NCI-H2107 (cell line): ENCODE results near the gene LOX.

Experiments
- DNase-seq: peaks from one replicate; lab custom pipeline; 2025; lab: John Stamatoyannopoulos, UW

LOX gene

DNA sequence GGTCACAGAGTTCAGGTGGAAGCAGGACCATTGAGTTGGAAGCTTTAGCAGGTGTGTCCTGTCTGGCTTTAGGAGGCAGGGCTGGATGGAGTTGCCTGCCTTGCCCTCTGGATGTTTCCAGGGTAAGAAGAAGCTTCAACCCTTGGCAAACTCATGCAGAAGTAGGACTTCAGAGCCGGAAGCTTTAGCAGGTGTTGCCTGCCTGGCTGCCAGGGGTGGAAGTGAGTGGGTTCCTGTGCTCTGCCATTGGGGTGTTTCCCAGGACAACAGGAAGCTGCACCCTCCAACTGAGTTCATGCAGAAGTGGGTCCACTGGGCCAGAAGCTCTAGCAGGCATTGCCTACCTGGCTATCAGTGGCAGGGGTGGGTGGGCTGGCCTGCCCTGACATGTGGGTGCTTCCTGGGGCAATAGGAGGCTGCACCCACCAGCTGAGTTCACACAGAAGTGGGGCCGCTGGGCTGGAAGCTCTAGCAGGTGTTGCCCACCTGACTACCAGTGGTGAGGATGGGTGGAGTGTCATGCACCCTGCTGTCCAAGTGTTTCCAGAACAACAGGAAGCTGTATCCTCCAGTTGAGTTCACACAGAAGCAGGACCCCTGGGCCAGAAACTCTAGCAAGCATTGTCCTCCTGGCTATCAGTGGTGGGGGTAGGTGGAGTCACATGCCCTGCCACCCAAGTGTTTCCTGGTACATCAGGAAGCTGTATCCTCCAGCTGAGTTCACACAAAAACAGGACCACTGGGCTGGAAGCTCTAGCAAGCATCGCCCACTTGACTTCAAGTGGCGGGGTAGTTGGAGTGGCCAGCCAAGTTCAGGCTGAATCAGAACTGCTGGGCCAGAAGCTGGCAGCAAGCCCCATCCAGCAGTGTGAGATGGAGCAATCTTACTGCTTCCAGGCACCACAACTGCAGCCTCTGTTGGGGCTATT, 24.6 kb downstream of the LOX start:
- no peak for DNase-seq

DNA sequence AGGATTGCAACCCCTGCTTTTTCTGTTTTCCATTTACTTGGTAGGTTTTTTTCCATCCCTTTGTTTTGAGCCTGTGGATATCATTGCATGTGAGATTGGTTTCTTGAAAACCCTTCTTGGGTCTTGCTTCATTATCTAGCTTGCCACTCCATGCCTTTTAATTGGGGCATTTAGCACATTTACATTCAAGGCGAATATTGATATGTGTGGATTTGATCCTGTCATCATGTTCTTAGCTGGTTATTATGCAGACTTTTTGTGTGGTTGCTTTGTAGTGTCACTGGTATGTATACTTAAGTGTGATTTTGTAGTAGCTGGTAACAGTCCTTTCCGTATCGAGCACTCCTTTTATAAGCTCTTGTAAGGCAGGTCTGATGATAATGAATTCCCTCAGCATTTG, 26.5 kb downstream of the LOX start:
- no peak for DNase-seq

DNA sequence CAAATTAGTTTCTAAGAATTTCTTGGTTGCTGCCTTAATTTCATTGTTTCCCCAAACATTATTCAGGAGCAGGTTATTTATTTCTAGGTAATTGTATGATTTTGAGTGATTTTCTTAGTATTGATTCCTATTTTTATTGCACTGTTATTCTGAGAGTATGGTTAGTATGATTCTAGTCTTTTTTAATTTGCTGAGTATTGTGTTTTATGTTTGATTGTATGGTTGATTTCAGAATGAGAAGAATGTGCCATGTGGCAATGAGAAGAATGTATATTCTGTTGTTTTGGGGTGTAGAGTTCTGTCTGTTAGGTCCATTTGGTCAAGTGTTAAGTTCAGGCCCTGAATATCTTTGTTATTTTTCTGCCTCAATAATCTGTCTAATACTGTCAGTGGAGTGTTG, 27.1 kb downstream of the LOX start:
- no peak for DNase-seq

DNA sequence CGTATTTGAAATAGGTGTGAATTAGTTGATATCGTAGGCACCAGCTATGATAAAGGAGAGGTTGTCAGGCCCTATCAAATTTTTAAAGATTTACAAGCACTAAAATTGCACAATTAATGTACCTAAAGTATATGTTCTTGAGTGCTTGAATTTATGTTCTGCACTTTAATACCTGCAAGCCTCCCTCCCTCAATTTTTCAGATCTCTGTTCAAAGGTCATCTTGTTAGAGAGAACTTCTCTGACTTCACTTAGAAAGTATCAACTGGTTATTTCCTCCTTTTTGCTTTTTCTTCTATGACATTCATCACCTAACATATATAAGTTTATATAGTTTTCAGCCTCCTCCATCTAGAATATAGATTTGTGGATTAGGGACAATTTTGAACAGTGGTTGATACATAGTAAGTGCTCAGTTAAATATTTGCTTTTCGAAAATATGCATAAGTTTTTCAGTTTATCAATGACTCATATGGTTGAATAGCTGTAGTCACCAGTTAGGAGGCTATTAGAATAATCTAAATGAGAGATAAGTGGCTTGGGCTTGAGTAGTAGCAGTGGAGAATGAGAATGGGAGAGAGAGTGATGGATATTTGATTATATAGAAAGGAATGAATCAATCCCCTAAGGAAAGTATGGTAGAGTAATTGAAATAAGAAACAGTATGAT, 37.3 kb downstream of the LOX start:
- DNase-seq, result no peak

DNA sequence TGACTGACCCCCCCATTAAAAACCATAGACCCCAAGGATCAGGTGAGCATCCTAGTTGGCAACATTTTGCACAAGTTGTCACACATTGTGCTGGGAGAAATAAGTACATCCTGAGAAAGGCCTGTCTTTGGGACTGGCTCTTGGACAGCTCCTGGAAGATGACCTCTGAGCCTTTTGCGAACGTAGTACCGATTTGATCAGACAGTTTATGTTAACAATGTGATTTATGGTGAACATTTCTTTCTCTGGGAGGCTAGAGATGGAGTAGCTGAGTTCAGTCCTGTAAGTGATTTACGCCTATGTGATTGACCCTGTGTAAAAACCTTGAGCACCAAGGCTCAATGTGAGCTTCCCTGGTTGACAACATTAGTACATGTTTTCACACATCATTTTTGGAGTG, 41.7 kb downstream of the LOX start:
- no peak for DNase-seq

DNA sequence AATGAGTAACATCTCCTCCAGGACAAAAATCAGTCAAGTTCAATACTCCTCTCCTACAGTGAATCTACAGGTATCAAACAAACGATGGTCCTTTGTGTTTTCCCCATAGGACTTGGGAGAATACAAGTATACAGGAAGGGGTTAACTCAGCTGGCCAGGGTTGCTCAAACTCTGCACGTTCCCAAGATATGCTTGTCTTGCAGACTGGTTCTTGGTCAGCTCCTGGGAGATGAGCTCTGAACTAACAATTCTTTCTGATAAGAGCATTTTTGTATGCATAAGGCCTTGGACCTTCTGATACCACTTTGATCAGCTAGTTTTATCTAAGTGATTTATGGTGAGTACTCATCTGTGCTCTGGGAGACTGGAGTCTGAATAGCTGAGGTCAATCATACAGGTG, 42.1 kb downstream of the LOX start:
- no peak for DNase-seq

DNA sequence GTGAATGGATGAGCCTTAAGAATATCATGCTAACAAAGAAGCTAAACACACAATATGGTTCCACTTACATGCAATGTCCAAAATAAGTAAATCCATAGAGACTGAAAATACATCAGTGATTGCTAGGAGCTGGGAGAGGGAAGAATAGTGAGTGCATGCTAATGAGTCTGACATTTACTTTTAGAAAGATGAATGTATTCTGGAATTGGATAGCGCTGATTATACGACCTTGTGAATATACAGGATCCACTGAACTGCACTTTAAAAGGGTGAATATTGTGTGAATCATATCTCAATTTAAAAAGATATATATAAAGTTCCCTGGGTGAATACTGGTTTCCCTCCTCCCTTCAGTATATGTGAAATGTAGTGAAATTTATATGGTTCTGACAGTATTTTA, 46.2 kb downstream of the LOX start:
- DNase-seq, result no peak

DNA sequence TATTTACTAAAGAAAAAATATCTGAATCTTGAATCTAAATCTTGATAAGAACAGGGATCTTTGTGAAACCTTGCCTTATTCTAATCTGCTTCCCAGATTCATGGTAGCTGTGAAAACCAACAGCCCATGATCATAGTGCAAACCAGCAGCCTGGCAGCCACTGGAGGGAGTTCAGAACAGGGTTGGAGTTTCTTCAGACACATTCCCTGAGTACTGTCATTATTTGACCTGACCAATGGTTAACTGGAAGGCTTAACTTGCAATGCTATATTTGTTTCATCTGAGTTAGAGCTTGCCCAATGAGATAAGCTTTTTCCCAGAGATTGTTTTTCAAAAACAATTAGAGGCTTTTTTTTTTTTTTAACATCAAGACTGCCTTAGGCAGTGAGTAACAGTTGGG, 47.8 kb downstream of the LOX start:
- no peak for DNase-seq

DNA sequence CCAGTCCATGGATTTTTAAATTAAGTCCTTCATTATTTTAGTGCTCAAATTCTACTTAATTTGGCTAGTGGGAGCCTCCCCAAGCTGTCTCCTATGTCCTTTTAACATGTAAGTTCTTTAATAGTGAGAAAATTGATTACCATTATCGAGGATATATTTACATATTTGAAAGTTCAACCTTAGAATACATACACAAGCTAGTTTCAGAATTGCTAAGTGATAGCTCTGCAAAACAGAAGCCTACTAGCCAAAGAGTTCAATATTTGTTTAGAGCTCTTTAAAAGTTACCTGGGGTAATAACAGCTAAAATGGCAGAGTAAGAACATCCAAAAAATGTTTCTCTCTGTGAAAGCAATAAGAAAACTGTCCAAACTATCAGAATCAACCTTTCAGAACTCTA, 48.2 kb downstream of the LOX start:
- no peak for DNase-seq

DNA sequence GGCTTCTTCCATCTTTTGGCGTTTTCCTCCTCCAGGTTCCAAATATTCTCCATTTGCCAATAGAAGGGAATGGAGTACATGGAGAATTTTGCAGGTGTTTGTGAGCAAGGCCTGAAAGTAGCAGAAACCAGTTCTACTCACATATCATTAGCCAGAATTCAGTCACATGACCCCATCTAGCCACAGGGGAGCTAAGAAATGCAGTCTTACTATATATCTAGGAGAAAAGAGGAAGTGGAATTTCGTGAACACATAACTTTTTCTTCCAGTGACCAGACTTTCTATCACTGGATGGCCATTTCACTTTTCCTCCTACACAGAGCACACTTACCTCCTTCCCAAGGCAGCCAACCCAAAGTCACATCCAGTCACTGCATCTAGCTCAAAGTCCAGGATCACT, 55.1 kb downstream of the LOX start:
- no peak for DNase-seq

DNA sequence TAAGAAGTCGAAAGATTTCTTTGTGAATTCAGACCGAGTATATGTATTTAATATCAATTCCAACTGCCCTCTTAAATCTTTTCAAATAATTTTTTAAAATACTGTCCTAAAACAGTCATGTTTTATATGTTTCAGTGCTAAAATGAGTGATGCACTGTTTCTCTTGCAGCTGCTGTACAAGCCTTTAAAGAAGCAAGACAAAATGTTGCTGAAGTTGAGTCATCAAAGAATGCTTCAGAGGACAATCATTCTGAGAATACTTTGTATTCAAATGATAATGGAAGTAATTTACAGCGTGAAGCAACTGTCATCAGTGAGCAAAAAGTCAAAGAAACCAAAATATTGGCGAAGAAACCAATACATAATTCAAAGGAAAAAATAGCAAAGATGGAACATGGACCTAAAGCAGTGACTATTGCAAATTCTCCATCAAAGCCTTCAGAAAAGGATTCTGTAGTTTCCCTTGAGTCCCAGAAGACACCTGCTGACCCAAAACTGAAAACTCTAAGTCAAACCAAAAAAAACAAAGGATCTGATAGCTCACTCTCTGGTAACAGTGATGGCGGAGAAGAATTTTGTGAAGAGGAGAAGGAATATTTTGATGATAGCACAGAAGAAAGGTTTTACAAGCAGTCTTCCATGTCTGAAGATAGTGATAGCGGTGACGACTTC, 58.0 kb downstream of the LOX start:
- DNase-seq, result no peak

DNA sequence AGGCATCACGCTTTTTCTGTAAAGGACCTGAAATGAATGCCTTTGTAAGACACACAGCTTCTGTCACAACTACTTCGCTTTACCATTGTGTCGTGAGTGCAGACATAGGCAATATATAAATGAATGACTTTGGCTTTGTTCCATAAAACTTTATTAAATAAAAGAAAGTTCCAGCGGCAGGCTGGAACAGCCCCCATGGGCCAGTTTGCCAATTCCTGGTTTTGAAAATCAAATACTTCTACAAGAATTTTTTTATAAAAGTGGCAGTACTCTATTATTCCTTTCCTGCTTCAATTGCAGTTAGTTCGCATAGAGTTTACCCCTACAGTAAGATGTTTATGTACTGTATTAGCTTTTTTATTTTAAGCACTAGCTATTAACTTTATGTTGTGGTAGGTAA, 62.6 kb downstream of the LOX start:
- DNase-seq, result no peak

DNA sequence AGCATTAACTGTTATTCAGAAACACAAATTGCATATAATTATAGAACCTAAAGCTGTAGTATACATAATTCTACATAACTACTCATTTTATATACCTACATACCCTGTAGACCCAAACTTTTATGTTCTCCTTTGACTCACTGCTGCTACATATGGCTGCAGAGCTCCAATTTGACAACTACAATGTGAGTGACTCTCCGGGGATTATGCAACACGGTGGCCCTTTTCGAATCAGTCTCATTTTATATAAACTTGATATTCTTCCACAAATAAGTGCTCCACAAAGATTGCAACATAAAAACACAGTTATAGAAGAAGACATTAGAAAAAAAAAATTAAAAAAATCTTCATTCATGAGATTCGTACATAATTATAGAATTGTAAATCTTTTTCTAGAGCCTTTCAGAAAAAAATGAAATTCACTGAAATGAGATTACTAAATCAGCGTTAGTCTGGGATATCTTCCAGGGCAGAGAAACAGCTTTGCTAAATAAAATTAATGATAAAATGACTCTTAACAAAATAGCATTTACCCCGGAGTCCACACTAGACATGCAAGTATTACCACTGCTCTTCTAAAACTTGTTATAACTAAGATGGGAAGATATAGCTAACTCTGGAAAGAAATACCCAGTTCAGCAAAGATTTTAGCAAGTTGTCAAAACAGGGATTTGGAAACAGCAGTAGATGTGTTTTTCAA, 63.7 kb downstream of the LOX start:
- no peak for DNase-seq
